NOMO-1 treated with DMSO at 0.1 percent for 48 hours (cell line): Measurements from ENCODE around the gene ZNF541.
"Not testable (repeated sequence)": the region's sequence is repeated elsewhere in the genome, so short reads cannot be mapped to it uniquely, and the experiment has no call there.

ENCODE experiments used
- DNase-seq: peaks from one replicate; lab custom pipeline; 2025; ENCODE audit not compliant: unreplicated experiment; lab: John Stamatoyannopoulos, UW

ZNF541 gene

GRCh38 chr19:47601180-47601904, 28.4 kb upstream of the ZNF541 start:
- DNase-seq = no peak

GRCh38 chr19:47600246-47601179, 27.6 kb upstream of the ZNF541 start:
- peak; percentile 98 for DNase-seq

- peak; percentile 45 for DNase-seq
These were observed 26.8 kb upstream of the ZNF541 start for GRCh38 chr19:47599671-47600245.

GRCh38 chr19:47598407-47599349, 25.7 kb upstream of the ZNF541 start:
- DNase-seq = peak; percentile 65

GRCh38 chr19:47595944-47596343, 23.0 kb upstream of the ZNF541 start:
- DNase-seq = peak; percentile 82

- no peak for DNase-seq
These were observed 20.9 kb upstream of the ZNF541 start for GRCh38 chr19:47593860-47594259.

GRCh38 chr19:47589824-47590223, 16.9 kb upstream of the ZNF541 start:
- DNase-seq = no peak

- DNase-seq = no peak
These were observed 14.3 kb upstream of the ZNF541 start for GRCh38 chr19:47587295-47587694.

GRCh38 chr19:47583161-47583560, 10.2 kb upstream of the ZNF541 start:
- DNase-seq = not testable (repeated sequence)

- DNase-seq = no peak
These were observed 9.5 kb upstream of the ZNF541 start for GRCh38 chr19:47582320-47582909.

GRCh38 chr19:47581605-47582319, 8.8 kb upstream of the ZNF541 start:
- no peak for DNase-seq

GRCh38 chr19:47580397-47580796, 7.4 kb upstream of the ZNF541 start:
- DNase-seq = no peak

GRCh38 chr19:47572635-47573034, 313 bp downstream of the ZNF541 start:
- DNase-seq = no peak

GRCh38 chr19:47569331-47569730, 3.6 kb downstream of the ZNF541 start:
- no peak for DNase-seq

GRCh38 chr19:47564081-47564480, 8.9 kb downstream of the ZNF541 start:
- DNase-seq = no peak

GRCh38 chr19:47561440-47562057, 11.4 kb downstream of the ZNF541 start:
- no peak for DNase-seq

- DNase-seq = no peak
These were observed 11.9 kb downstream of the ZNF541 start for GRCh38 chr19:47560999-47561398.

- no peak for DNase-seq
These were observed 22.8 kb downstream of the ZNF541 start for GRCh38 chr19:47550129-47550528.

- no peak for DNase-seq
These were observed 23.6 kb downstream of the ZNF541 start for GRCh38 chr19:47549261-47549862.
